ENCODE results near the gene RENBP. TPM values are rescaled to one million over a fixed set of nuclear protein-coding genes. Genes with fewer than 3 reads are reported as not detected.

Gene RENBP
- total and polyA plus RNA-seq, 4 donors = 16.6 to 90.8 (median 62.0) TPM

DNA sequence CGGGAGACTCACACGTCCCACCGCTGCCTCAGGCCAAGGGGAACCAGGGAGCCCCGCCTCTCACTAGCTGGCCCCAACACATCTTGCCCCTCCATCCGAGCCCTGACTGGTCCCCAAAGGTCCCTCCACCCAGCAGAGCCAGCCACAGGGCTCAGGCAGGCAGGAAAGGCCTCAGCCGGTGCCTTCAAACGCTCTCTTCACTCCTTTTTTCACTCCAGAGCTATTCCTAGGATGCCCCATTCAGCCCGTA, 16.8 kb downstream of the RENBP start:
- H3K9me3 ChIP-seq (ENCODE audit: control insufficient read depth in 4 of 4, insufficient read depth in 3 of 4, low read length in 3 of 4) = peaks cover 0 to 3% (median 0%) of the 10 kb centered on the region in 4 donors
- H3K27me3 ChIP-seq (ENCODE audit: control insufficient read depth in 3 of 3, insufficient read depth in 3 of 3, low read length in 2 of 3) = no peaks in the 10 kb centered on the region
- H3K9ac ChIP-seq (ENCODE audit: insufficient read depth in 1 of 2, low read length in 2 of 2) = peak overlapping the region; percentile 46 to 82
- no peak for DNase-seq
- no peak for ATAC-seq (ENCODE audit: insufficient read depth, low FRiP score)
- 0 to 14% methylated on average over 4 to 8 of the region's 8 CpGs for WGBS, 2 donors
- H3K4me3 ChIP-seq = peak overlapping the region; percentile 49
- H3K4me1 ChIP-seq (ENCODE audit: control insufficient read depth in 5 of 5, insufficient read depth in 5 of 5, low read length in 5 of 5) = peaks cover 0 to 29% (median 8%) of the 10 kb centered on the region in 5 donors
- peak overlapping the region; percentile 95 to 96 for H3K27ac ChIP-seq (ENCODE audit: low read depth in 1 of 2, low read length in 1 of 2)
- H3K36me3 ChIP-seq (ENCODE audit: control insufficient read depth in 4 of 4, insufficient read depth in 4 of 4, low read length in 4 of 4) = peaks cover 0 to 11% (median 4%) of the 10 kb centered on the region in 4 donors
- TF ChIP-seq, protein P1, sequence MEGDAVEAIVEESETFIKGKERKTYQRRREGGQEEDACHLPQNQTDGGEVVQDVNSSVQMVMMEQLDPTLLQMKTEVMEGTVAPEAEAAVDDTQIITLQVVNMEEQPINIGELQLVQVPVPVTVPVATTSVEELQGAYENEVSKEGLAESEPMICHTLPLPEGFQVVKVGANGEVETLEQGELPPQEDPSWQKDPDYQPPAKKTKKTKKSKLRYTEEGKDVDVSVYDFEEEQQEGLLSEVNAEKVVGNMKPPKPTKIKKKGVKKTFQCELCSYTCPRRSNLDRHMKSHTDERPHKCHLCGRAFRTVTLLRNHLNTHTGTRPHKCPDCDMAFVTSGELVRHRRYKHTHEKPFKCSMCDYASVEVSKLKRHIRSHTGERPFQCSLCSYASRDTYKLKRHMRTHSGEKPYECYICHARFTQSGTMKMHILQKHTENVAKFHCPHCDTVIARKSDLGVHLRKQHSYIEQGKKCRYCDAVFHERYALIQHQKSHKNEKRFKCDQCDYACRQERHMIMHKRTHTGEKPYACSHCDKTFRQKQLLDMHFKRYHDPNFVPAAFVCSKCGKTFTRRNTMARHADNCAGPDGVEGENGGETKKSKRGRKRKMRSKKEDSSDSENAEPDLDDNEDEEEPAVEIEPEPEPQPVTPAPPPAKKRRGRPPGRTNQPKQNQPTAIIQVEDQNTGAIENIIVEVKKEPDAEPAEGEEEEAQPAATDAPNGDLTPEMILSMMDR (IDR thresholded peaks at IDR 0.05; ENCODE audit: control extremely low read depth, extremely low read depth) = no peak

DNA sequence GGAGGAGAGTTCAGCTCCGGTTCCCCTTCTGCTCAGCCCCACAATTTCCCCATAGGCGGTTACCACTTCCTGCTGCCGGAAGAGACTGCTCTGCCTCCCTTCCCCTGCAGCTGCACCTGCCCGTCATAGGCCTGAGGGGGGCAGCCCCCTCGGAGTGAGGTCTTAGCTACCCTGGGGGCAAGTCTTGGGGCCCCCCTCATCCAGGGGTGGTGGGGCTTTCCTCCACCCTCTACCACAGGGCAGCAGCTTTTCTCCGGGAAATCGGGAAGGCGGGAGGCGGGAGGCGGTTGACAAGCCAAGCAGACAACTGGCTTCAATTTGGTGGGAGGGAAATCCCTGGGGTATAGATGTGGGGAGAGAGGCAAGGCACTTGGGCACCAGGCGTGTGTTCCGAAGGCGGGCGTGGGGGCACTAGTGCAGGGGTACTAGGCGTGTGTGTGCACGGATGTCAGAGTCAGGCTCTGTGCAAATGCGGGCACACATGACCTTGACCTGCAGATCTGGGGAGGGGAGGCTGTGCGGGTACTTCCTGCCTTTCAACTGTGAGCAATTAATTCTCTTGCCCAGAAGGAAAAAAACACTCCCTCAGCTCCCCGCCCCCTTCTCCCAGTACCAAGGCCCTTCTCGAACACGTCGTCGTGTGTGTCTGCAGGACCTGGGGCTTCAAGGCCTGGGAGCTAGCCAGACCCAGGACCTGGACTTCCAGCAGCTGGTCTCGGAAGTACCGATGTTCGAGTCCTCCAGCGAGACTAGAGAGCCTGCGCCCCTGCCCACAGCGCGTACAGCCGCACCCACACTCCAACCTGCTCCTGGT, 17.4 kb downstream of the RENBP start:
- DNase-seq (peak; percentile 47 to 71 (median 61)), ATAC-seq (ENCODE audit: insufficient read depth, low FRiP score) (no peak)
- Histone ChIP-seq H3K36me3 (ENCODE audit: control insufficient read depth in 4 of 4, insufficient read depth in 4 of 4, low read length in 4 of 4) (peaks cover 0 to 10% (median 4%) of the 10 kb centered on the region in 4 donors), H3K9me3 (ENCODE audit: control insufficient read depth in 4 of 4, insufficient read depth in 3 of 4, low read length in 3 of 4) (peaks cover 0 to 3% (median 0%) of the 10 kb centered on the region in 4 donors), H3K27ac (ENCODE audit: low read depth in 1 of 2, low read length in 1 of 2) (peak overlapping the region; percentile 95 to 96), H3K4me1 (ENCODE audit: control insufficient read depth in 5 of 5, insufficient read depth in 5 of 5, low read length in 5 of 5) (peaks cover 0 to 29% (median 9%) of the 10 kb centered on the region in 5 donors), H3K27me3 (ENCODE audit: control insufficient read depth in 3 of 3, insufficient read depth in 3 of 3, low read length in 2 of 3) (no peaks in the 10 kb centered on the region), H3K9ac (ENCODE audit: insufficient read depth in 1 of 2, low read length in 2 of 2) (peak overlapping the region; percentile 46 to 82), H3K4me3 (peak overlapping the region; percentile 49)
- TF ChIP-seq, protein P1 (IDR thresholded peaks at IDR 0.05; ENCODE audit: control extremely low read depth, extremely low read depth) = no peak
- 0 to 26% methylated on average over 7 to 31 of the region's 31 CpGs for WGBS, 2 donors

DNA sequence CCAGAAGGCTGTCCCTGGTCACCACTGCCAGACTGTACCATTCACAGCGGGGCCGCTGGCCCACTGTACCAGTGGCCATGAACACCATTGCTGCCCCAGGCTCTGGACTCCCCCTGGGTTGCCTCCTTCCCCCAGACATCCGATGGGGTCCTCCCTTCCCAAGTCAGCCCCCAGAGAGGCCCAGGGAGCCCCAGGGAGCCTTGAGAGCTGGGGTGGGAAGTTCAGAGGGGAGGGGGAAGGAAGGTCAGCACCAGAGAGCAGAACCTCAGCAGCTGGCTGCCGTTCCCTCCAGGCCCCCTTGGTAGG, 17.9 kb downstream of the RENBP start:
- H3K4me1 ChIP-seq (ENCODE audit: control insufficient read depth in 5 of 5, insufficient read depth in 5 of 5, low read length in 5 of 5) = peaks cover 0 to 29% (median 9%) of the 10 kb centered on the region in 5 donors
- peaks cover 0 to 5% (median 3%) of the 10 kb centered on the region in 4 donors for H3K36me3 ChIP-seq (ENCODE audit: control insufficient read depth in 4 of 4, insufficient read depth in 4 of 4, low read length in 4 of 4)
- H3K9me3 ChIP-seq (ENCODE audit: control insufficient read depth in 4 of 4, insufficient read depth in 3 of 4, low read length in 3 of 4) = peaks cover 0 to 3% (median 0%) of the 10 kb centered on the region in 4 donors
- peak overlapping the region; percentile 90 to 96 for H3K27ac ChIP-seq (ENCODE audit: low read depth in 1 of 2, low read length in 1 of 2)
- DNase-seq = no peak
- H3K9ac ChIP-seq (ENCODE audit: insufficient read depth in 1 of 2, low read length in 2 of 2) = no peak overlapping the region
- H3K27me3 ChIP-seq (ENCODE audit: control insufficient read depth in 3 of 3, insufficient read depth in 3 of 3, low read length in 2 of 3) = no peaks in the 10 kb centered on the region
- ATAC-seq (ENCODE audit: insufficient read depth, low FRiP score) = peak; percentile 28
- H3K4me3 ChIP-seq = no peak overlapping the region
- WGBS, 2 donors = 8 to 28% methylated on average over 2 to 4 of the region's 4 CpGs
- TF ChIP-seq, protein P1 (IDR thresholded peaks at IDR 0.05; ENCODE audit: control extremely low read depth, extremely low read depth) = no peak
